Activated naive CD8-positive, alpha-beta T cell treated with anti-CD3 and anti-CD28 coated beads, Interleukin-2, amount 50 U/mL, for 24 hours (primary cell): ENCODE measurements around the gene LSM11.

Source experiments
- ATAC-seq: fragments of 150-1000 bp; cut with Tn5 transposase; one replicate; pipeline ENCODE4 v1.10.0; 2021
- DNase-seq: peaks from one replicate; pipeline ENCODE4 v3.0.0; 2021
- H3K27ac Mint-ChIP-seq: one replicate; pipeline ENCODE4 v1.8.0; 2021; ENCODE audit warnings: mild to moderate bottlenecking, mixed read lengths
- H3K27me3 Mint-ChIP-seq: one replicate; pipeline ENCODE4 v1.8.0; 2021; ENCODE audit warnings: mixed read lengths
- H3K36me3 Mint-ChIP-seq: one replicate; pipeline ENCODE4 v1.8.0; 2021; ENCODE audit warnings: low read depth, mixed read lengths
- H3K4me1 Mint-ChIP-seq: one replicate; pipeline ENCODE4 v1.8.0; 2021; ENCODE audit warnings: mixed read lengths
- H3K4me3 Mint-ChIP-seq: one replicate; pipeline ENCODE4 v1.8.0; 2021; ENCODE audit warnings: mild to moderate bottlenecking, moderate library complexity, mixed read lengths
- H3K9me3 Mint-ChIP-seq: one replicate; pipeline ENCODE4 v1.8.0; 2021; ENCODE audit warnings: mixed read lengths

The LSM11 gene

GRCh38 chr5:157772127-157772526, 28.6 kb downstream of the LSM11 start:
- ATAC-seq, result peak; percentile 36
- H3K4me1 Mint-ChIP-seq, result no peaks in the 10 kb centered on the region

GRCh38 chr5:157778121-157778805, 34.8 kb downstream of the LSM11 start:
- ATAC-seq (no peak), DNase-seq (no peak)
- Mint-ChIP-seq H3K27me3 (no peaks in the 10 kb centered on the region), H3K36me3 (no peaks in the 10 kb centered on the region), H3K27ac (no peak overlapping the region), H3K4me1 (no peaks in the 10 kb centered on the region), H3K9me3 (no peaks in the 10 kb centered on the region), H3K4me3 (no peak overlapping the region)

More at GRCh38 chr5:157772127-157772526, 28.6 kb downstream of the LSM11 start:
- DNase-seq, result no peak
- H3K4me3 Mint-ChIP-seq, result no peak overlapping the region
- H3K36me3 Mint-ChIP-seq, result no peaks in the 10 kb centered on the region
- H3K27me3 Mint-ChIP-seq, result no peaks in the 10 kb centered on the region
- no peaks in the 10 kb centered on the region for H3K9me3 Mint-ChIP-seq
- no peak overlapping the region for H3K27ac Mint-ChIP-seq

- H3K4me1 Mint-ChIP-seq, result no peaks in the 10 kb centered on the region
- DNase-seq (no peak), ATAC-seq (no peak)
- H3K27me3 Mint-ChIP-seq, result no peaks in the 10 kb centered on the region
- no peaks in the 10 kb centered on the region for H3K9me3 Mint-ChIP-seq
- no peak overlapping the region for H3K4me3 Mint-ChIP-seq
- H3K36me3 Mint-ChIP-seq, result peaks cover 2% of the 10 kb centered on the region
- H3K27ac Mint-ChIP-seq, result no peak overlapping the region
Measured at GRCh38 chr5:157779221-157779620, 35.7 kb downstream of the LSM11 start.

- peaks cover 26% of the 10 kb centered on the region for H3K36me3 Mint-ChIP-seq
- no peaks in the 10 kb centered on the region for H3K9me3 Mint-ChIP-seq
- ATAC-seq (no peak), DNase-seq (no peak)
- no peaks in the 10 kb centered on the region for H3K4me1 Mint-ChIP-seq
- no peaks in the 10 kb centered on the region for H3K27me3 Mint-ChIP-seq
- no peak overlapping the region for H3K4me3 Mint-ChIP-seq
- H3K27ac Mint-ChIP-seq, result no peak overlapping the region
Measured at GRCh38 chr5:157785801-157786200, 42.3 kb downstream of the LSM11 start.

GRCh38 chr5:157793301-157793700, 49.8 kb downstream of the LSM11 start:
- Mint-ChIP-seq H3K9me3 (no peaks in the 10 kb centered on the region), H3K4me1 (peaks cover 10% of the 10 kb centered on the region), H3K27me3 (no peaks in the 10 kb centered on the region), H3K4me3 (no peak overlapping the region), H3K36me3 (peaks cover 37% of the 10 kb centered on the region), H3K27ac (peak overlapping the region; percentile 12)
- DNase-seq, result no peak
- peak; percentile 84 for ATAC-seq

- Mint-ChIP-seq H3K4me3 (no peak overlapping the region), H3K36me3 (peaks cover 25% of the 10 kb centered on the region), H3K9me3 (no peaks in the 10 kb centered on the region), H3K27ac (no peak overlapping the region), H3K4me1 (peaks cover 5% of the 10 kb centered on the region), H3K27me3 (no peaks in the 10 kb centered on the region)
- DNase-seq (no peak), ATAC-seq (no peak)
Measured at GRCh38 chr5:157799578-157799977, 56.1 kb downstream of the LSM11 start.

GRCh38 chr5:157800137-157800536, 56.6 kb downstream of the LSM11 start:
- H3K27me3 Mint-ChIP-seq, result no peaks in the 10 kb centered on the region
- peaks cover 5% of the 10 kb centered on the region for H3K4me1 Mint-ChIP-seq
- no peak overlapping the region for H3K4me3 Mint-ChIP-seq
- H3K36me3 Mint-ChIP-seq, result peaks cover 27% of the 10 kb centered on the region
- ATAC-seq, result no peak
- H3K27ac Mint-ChIP-seq, result no peak overlapping the region
- H3K9me3 Mint-ChIP-seq, result no peaks in the 10 kb centered on the region
- DNase-seq, result no peak

GRCh38 chr5:157802736-157803135, 59.2 kb downstream of the LSM11 start:
- H3K4me1 Mint-ChIP-seq, result peaks cover 5% of the 10 kb centered on the region
- no peaks in the 10 kb centered on the region for H3K9me3 Mint-ChIP-seq
- no peaks in the 10 kb centered on the region for H3K27me3 Mint-ChIP-seq
- H3K27ac Mint-ChIP-seq, result no peak overlapping the region
- ATAC-seq (no peak), DNase-seq (no peak)
- H3K36me3 Mint-ChIP-seq, result peaks cover 38% of the 10 kb centered on the region
- no peak overlapping the region for H3K4me3 Mint-ChIP-seq

GRCh38 chr5:157808043-157808442, 64.5 kb downstream of the LSM11 start:
- Mint-ChIP-seq H3K4me1 (peaks cover 5% of the 10 kb centered on the region), H3K27me3 (no peaks in the 10 kb centered on the region), H3K36me3 (peaks cover 61% of the 10 kb centered on the region)

More at GRCh38 chr5:157808043-157808442, 64.5 kb downstream of the LSM11 start:
- Mint-ChIP-seq H3K9me3 (no peaks in the 10 kb centered on the region), H3K27ac (no peak overlapping the region), H3K4me3 (no peak overlapping the region)
- DNase-seq (no peak), ATAC-seq (no peak)
